ENCODE measurements around the gene CYP27B1.
"Not testable (repeated sequence)": the region's sequence is repeated elsewhere in the genome, so short reads cannot be mapped to it uniquely, and the experiment has no call there.

The CYP27B1 gene

GRCh38 chr12:57783861-57784260, 17.0 kb upstream of the CYP27B1 start:
- no peak for DNase-seq (ENCODE audit: low spot score)

DNA sequence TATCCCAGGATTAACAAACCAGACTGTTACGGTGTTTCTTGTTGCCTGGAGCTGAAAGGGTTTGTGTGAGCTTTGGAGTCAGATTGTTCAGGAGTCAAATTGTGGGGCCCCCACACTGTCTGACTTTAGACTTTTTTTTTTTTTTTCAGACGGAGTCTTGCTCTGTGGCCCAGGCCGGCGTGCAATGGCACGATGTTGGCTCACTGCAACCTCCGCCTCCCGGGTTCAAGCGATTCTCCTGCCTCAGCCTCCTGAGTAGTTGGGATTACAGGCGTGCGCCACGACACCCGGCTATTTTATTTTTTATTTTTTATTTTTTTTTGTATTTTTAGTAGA, 16.6 kb upstream of the CYP27B1 start:
- no peak for DNase-seq (ENCODE audit: low spot score)

- DNase-seq (ENCODE audit: low spot score): peak; percentile 99
These were observed 16.0 kb upstream of the CYP27B1 start, which contains the start of gene TSFM for GRCh38 chr12:57782608-57783465. Gene TSFM, plus strand, starts transcription at chr12:57782787. Its CDS starts 15 bp downstream, at chr12:57782802.

- DNase-seq (ENCODE audit: low spot score): no peak
These were observed 15.3 kb upstream of the CYP27B1 start for GRCh38 chr12:57782243-57782607.

DNA sequence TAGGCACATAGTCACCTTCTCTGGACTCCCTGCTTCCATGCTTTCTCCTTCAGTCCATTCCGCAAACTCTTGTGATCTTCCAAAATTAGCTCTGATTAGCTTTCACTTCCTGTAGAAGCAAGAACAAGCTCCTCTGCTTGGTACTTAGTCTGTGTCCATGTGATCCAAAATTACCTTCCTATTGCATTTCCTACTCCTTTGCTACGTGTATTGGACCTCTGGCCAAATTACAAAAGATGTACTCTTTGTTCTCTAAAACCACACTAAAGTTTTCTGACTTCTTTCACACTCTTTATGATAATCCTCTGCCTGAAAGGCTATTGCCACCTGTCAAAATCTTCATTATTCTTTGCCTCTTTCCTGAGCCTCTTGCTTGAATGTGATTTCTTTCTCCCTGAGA, 14.9 kb upstream of the CYP27B1 start:
- no peak for DNase-seq (ENCODE audit: low spot score)

DNA sequence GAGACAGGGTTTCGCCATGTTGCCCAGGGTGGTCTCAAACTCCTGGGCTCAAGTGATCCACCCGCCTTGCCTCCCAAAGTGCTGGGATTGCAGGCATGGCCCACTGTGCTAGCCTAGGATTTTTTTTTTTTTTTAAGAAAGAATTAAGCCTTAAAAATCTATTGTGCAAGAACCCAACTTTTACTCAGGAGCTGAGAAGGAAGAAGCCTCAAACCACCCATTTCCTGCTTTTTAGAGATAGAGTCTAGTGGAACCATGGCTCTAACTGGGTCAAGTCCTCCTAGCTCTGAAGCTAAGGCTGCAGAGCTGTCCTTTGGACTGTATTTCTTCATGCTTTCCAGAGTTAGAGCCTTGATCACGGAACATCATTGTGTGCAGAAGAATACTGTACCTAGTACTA, 14.4 kb upstream of the CYP27B1 start:
- no peak for DNase-seq (ENCODE audit: low spot score)

GRCh38 chr12:57780284-57780897, 13.5 kb upstream of the CYP27B1 start:
- DNase-seq (ENCODE audit: low spot score): no peak

DNA sequence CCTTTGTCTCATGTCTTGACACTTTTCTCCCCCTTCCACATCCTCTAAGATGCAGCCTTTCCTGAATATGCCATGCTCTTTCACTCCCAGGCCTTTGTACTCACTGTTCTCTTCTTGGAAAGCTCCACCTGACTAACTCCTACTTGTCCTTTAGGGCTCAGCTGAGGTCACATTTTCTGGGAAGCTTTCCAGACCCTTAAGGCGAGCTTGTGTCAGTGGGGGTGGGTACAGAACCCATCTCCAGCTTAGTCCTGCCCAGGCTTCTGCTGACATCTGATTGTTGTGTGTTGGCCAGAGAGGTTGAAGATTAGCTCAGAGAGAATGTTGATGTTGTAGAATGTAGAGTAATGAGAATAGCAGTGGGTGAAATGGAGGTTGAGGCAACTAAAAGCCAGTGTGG, 12.9 kb upstream of the CYP27B1 start:
- DNase-seq (ENCODE audit: low spot score): no peak

- no peak for DNase-seq (ENCODE audit: low spot score)
These were observed 11.0 kb upstream of the CYP27B1 start for GRCh38 chr12:57777911-57778310.

DNA sequence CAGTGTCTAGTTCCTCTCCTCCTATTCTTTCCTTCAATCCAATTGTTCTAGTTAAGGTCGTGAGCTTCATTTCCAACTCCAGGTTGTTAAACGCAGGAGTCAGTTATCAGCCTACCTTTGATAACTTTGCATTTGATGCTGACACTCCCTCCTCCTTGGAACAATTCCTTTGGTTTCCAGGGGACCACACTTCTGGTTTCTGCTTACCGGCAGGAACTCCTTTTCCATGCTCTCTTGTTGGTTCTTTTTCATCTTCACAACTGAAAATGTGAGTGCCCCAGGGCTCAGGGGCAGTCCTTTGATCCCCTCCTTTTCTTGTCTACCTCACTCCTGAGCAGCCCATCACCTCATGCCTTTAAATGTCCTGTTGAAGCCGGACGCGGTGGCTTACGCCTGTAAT, 10.5 kb upstream of the CYP27B1 start:
- DNase-seq (ENCODE audit: low spot score): no peak

DNA sequence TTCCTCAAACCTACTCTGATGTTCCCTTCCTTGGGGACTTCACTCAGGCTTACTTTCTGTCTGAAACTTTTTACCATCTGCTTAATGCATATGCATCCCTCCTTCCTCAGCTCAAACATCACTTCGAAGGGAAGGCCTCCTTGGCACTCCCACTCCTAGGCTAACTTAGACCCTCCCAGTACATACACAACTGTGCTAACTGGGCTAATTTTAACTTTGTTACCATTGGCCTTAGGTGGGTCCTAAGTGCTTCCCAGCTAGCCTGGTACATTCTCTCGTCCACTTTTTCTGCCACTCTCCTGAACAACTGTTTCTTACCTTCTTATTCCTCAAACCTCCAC, 9.3 kb upstream of the CYP27B1 start:
- no peak for DNase-seq (ENCODE audit: low spot score)

- DNase-seq (ENCODE audit: low spot score): no peak
These were observed 8.8 kb upstream of the CYP27B1 start for GRCh38 chr12:57775563-57776246.

- DNase-seq (ENCODE audit: low spot score): no peak
These were observed 8.2 kb upstream of the CYP27B1 start for GRCh38 chr12:57775044-57775443.

- not testable (repeated sequence) for DNase-seq (ENCODE audit: low spot score)
These were observed 7.8 kb upstream of the CYP27B1 start for GRCh38 chr12:57774634-57775033.

GRCh38 chr12:57772429-57773322, 5.8 kb upstream of the CYP27B1 start, which contains the start of gene EEF1AKMT3:
Gene EEF1AKMT3, plus strand, starts transcription at chr12:57772614. Its CDS starts 111 bp downstream, at chr12:57772725.
- DNase-seq (ENCODE audit: low spot score): peak; percentile 64

GRCh38 chr12:57771873-57772428, 5.1 kb upstream of the CYP27B1 start, which contains the start of gene METTL1:
Gene METTL1, minus strand, starts transcription at chr12:57772105. Its CDS starts 22 bp downstream, at chr12:57772083.
- DNase-seq (ENCODE audit: low spot score): peak; percentile 98

DNA sequence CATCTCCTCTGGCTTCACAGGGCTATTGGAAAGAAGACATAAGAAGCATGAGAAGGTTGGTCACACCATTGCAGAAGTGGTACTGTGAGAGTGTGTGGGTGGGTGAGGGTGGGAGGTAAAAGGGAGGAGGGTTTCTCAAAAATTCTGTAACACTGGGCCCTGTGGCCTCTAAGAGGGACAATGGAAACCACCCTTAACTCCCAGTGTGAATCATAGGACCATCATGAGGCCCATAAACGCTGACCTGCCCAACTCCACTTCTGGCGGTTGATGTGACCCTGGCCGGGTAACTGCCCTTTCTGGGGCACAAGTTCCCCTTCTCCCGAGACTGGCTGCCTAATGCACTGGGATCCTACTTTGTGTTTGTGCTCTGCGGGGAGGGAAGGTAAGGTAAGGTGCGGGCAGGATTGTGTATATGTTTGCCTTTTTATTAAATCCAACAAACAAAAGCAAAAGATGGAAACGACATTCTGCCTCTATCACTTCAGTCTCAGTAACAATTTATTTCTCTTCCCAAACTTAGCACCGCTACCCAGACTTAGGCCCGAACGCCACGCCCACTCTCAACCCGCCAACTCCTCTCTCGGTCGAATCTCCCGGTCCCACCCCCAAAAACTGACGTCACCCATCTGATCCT, 4.5 kb upstream of the CYP27B1 start:
- peak; percentile 96 for DNase-seq (ENCODE audit: low spot score)

- DNase-seq (ENCODE audit: low spot score): no peak
These were observed 3.9 kb upstream of the CYP27B1 start for GRCh38 chr12:57770734-57771133.

DNA sequence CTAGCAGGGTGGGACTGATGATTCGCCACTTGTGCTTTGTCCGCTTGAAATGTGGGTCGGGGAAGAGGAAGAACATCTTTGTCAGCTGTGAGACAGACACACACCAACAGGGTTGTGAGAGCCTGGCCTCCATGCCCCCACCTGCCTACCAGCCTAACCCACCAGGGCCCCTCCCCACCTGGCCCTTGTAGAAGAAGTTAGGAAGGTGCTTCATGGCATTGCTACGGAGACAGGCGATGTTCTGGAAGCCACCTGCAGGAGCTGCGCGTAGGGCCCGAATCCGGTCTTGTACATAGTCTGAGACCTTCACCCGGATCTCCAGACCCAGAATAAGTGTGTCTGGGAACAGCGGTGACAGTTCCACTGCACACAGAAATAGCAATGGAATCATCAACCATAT, 2.7 kb upstream of the CYP27B1 start:
- no peak for DNase-seq (ENCODE audit: low spot score)

DNA sequence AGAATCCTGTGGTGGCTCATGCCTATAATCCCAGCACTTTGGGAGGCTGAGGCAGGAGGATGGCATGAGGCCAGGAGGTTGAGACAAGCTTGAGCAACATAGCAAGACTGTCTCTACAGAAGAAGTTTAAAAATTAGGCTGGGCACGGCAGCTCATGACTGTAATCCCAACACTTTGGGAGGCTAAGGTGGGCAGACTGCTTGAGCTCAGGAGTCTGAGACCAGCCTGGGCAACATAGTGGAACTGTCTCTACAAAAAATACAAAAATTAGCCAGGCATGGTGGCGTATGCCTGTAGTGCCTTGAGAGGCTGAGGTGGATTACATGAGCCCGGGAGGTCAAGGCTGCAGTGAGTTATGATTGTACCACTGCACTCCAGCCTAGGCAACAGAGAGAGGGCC, 998 bp upstream of the CYP27B1 start:
- no peak for DNase-seq (ENCODE audit: low spot score)

GRCh38 chr12:57767305-57767698, 424 bp upstream of the CYP27B1 start:
- DNase-seq (ENCODE audit: low spot score): no peak

Data from LoVo (cell line).